A673 (cell line): ENCODE results near the gene ARHGAP32. TPM values are rescaled to one million over a fixed set of nuclear protein-coding genes. Genes with fewer than 3 reads are reported as not detected.

ENCODE experiments used
- BruUV-seq: library from RNA; stranded (reverse); fragments of 400-500 nt; replicated peaks from 2 replicates; lab custom pipeline; 2021; lab: Mats Ljungman, UMichigan
- CTCF ChIA-PET: fragments of 300-600 bp; sonication (Branson Sonifier 250); formaldehyde crosslinking; loops from one replicate; lab custom pipeline; 2022; ENCODE audit warnings: antibody characterized with exemption; lab: Charles Lee
- POLR2A ChIA-PET: fragments of 300-600 bp; sonication (Branson Sonifier 250); formaldehyde crosslinking; loops from one replicate; lab custom pipeline; 2022; ENCODE audit warnings: antibody characterized with exemption; ENCODE audit not compliant: low non-redundant PET; lab: Charles Lee
- DNase-seq: peaks from one replicate; pipeline ENCODE4 v3.0.0-alpha.2; 2015; ENCODE audit warnings: low spot score
- H3K27ac ChIP-seq: fragments of 200-600 bp; sonication (generic); 2 replicates; pipeline ENCODE4 v1.5.1; 2016; ENCODE audit warnings: mixed run types, low read depth, mild to moderate bottlenecking, mixed read lengths, antibody characterized with exemption, low read length; ENCODE audit not compliant: poor library complexity, severe bottlenecking
- H3K27me3 ChIP-seq: fragments of 200-600 bp; sonication (generic); replicated peaks from 2 replicates; pipeline ENCODE4 v1.6.1; 2017; ENCODE audit warnings: mixed run types, low read depth, mild to moderate bottlenecking, mixed read lengths, antibody characterized with exemption, low read length; ENCODE audit not compliant: insufficient read depth, poor library complexity
- H3K36me3 ChIP-seq: fragments of 200-600 bp; sonication (generic); 2 replicates; pipeline ENCODE4 v1.6.1; 2016; ENCODE audit warnings: mixed run types, mild to moderate bottlenecking, mixed read lengths, antibody characterized with exemption, low read length; ENCODE audit not compliant: insufficient read depth, poor library complexity, severe bottlenecking
- H3K4me1 ChIP-seq: fragments of 200-600 bp; sonication (generic); 2 replicates; pipeline ENCODE4 v1.6.1; 2017; ENCODE audit warnings: mixed run types, mild to moderate bottlenecking, mixed read lengths, antibody characterized with exemption, low read length; ENCODE audit not compliant: insufficient read depth, poor library complexity, severe bottlenecking
- H3K4me3 ChIP-seq: fragments of 200-600 bp; sonication (generic); 2 replicates; pipeline ENCODE4 v1.5.1; 2016; ENCODE audit warnings: low read depth, mixed run types, mild to moderate bottlenecking, mixed read lengths, low read length; ENCODE audit not compliant: poor library complexity, severe bottlenecking
- H3K9me3 ChIP-seq: fragments of 200-600 bp; sonication (generic); 2 replicates; pipeline ENCODE4 v1.6.1; 2016; ENCODE audit warnings: mixed run types, low read depth, mild to moderate bottlenecking, mixed read lengths, antibody characterized with exemption, low read length; ENCODE audit not compliant: poor library complexity, severe bottlenecking
- CTCF ChIP-seq: fragments of 300-800, 200-600 bp; sonication (generic); conservative IDR thresholded peaks from 2 replicates; pipeline ENCODE4 v1.5.1; 2017; ENCODE audit warnings: low read depth, mild to moderate bottlenecking, antibody characterized with exemption, low read length, moderate library complexity, mixed read lengths
- EZH2 ChIP-seq: fragments of 200-600 bp; sonication (generic); IDR thresholded peaks from 2 replicates; pipeline ENCODE4 v1.6.1; 2017; ENCODE audit warnings: borderline replicate concordance, low read depth, mild to moderate bottlenecking, mixed read lengths, antibody characterized with exemption, low read length; ENCODE audit not compliant: poor library complexity, severe bottlenecking
- intact Hi-C: fragments of 100-400 bp; cut with micrococcal nuclease; formaldehyde crosslinking; loops from one replicate; pipeline ENCODE4 v1.10.0; 2022; ENCODE audit not compliant: unreplicated experiment
- total RNA-seq: library from RNA; stranded (reverse); gene quantifications from 2 replicates; pipeline ENCODE4 v1.2.3, GENCODE V29; 2021

The ARHGAP32 gene
- total RNA-seq, 1 experiment from 2014 or later, result 42.8 TPM

GRCh38 chr11:128962896-128963295, 229.2 kb downstream of the ARHGAP32 start:
- no peaks in the 10 kb centered on the region for H3K27me3 ChIP-seq
- H3K36me3 ChIP-seq, result no peaks in the 10 kb centered on the region
- no peak for DNase-seq
- ChIA-PET CTCF (no interaction called here), POLR2A (interaction anchor here (0.5 kb wide), 1 partner anchor 39 kb away, joined by 7 read pairs; no protein-coding TSS in a partner anchor)
- H3K27ac ChIP-seq, result no peak overlapping the region
- no peaks in the 10 kb centered on the region for H3K9me3 ChIP-seq
- no peak overlapping the region for H3K4me3 ChIP-seq
- no peaks in the 10 kb centered on the region for H3K4me1 ChIP-seq
- no TSS peak for BruUV-seq
- intact Hi-C loops, result no loop called here
- TF ChIP-seq EZH2, result no peak
- no peak for TF ChIP-seq CTCF

GRCh38 chr11:128961645-128962044, 230.5 kb downstream of the ARHGAP32 start:
- Histone ChIP-seq H3K27ac (no peak overlapping the region), H3K4me3 (no peak overlapping the region), H3K9me3 (no peaks in the 10 kb centered on the region), H3K27me3 (no peaks in the 10 kb centered on the region), H3K4me1 (no peaks in the 10 kb centered on the region), H3K36me3 (no peaks in the 10 kb centered on the region)
- CTCF ChIA-PET, result no interaction called here
- intact Hi-C loops, result no loop called here
- TF ChIP-seq EZH2 (no peak), CTCF (no peak)
- no peak for DNase-seq
- no TSS peak for BruUV-seq
- POLR2A ChIA-PET, result no interaction called here

GRCh38 chr11:128957202-128957482, 235.0 kb downstream of the ARHGAP32 start:
- TF ChIP-seq EZH2 (no peak), CTCF (no peak)
- no peaks in the 10 kb centered on the region for H3K9me3 ChIP-seq
- BruUV-seq, result no TSS peak
- DNase-seq, result no peak
- no peak overlapping the region for H3K4me3 ChIP-seq
- no peaks in the 10 kb centered on the region for H3K36me3 ChIP-seq
- H3K4me1 ChIP-seq, result no peaks in the 10 kb centered on the region
- ChIA-PET CTCF (interaction anchor here (1.3 to 2.1 kb wide), 4 partner anchors 13 to 76 kb away, joined by 5 to 69 read pairs (median 12); no protein-coding TSS in a partner anchor), POLR2A (no interaction called here)
- H3K27ac ChIP-seq, result no peak overlapping the region
- intact Hi-C loops, result loop anchor here (10.0 kb wide), 3 partner anchors 378 to 798 kb away; no protein-coding TSS in a partner anchor
- no peaks in the 10 kb centered on the region for H3K27me3 ChIP-seq
